ENCODE data around the gene TMC1.
"Not testable (repeated sequence)": the region's sequence is repeated elsewhere in the genome, so short reads cannot be mapped to it uniquely, and the experiment has no call there.

The TMC1 gene

GRCh38 chr9:72526901-72527800 is 5.7 kb downstream of the TMC1 start:
- DNase-seq = peak; percentile 84

GRCh38 chr9:72527801-72528195 is 6.4 kb downstream of the TMC1 start:
- peak; percentile 88 for DNase-seq

- no peak for DNase-seq
Observed at GRCh38 chr9:72529531-72529930, 8.1 kb downstream of the TMC1 start.

GRCh38 chr9:72533322-72533721 is 11.9 kb downstream of the TMC1 start:
- peak; percentile 48 for DNase-seq

GRCh38 chr9:72534931-72535330 is 13.5 kb downstream of the TMC1 start:
- DNase-seq = no peak

GRCh38 chr9:72537011-72537545 is 15.7 kb downstream of the TMC1 start:
- no peak for DNase-seq

GRCh38 chr9:72537671-72538070 is 16.3 kb downstream of the TMC1 start:
- DNase-seq = no peak

GRCh38 chr9:72538921-72539702 is 17.7 kb downstream of the TMC1 start:
- DNase-seq = no peak

GRCh38 chr9:72539824-72540347 is 18.5 kb downstream of the TMC1 start:
- DNase-seq = peak; percentile 28

- DNase-seq = no peak
Observed at GRCh38 chr9:72540348-72540873, 19.0 kb downstream of the TMC1 start.

GRCh38 chr9:72542537-72542833 is 21.1 kb downstream of the TMC1 start:
- not testable (repeated sequence) for DNase-seq

- DNase-seq = no peak
Observed at GRCh38 chr9:72542917-72543316, 21.5 kb downstream of the TMC1 start.

- peak; percentile 94 for DNase-seq
Observed at GRCh38 chr9:72551306-72551705, 29.9 kb downstream of the TMC1 start.

GRCh38 chr9:72552356-72552755 is 30.9 kb downstream of the TMC1 start:
- DNase-seq = peak; percentile 79

- DNase-seq = no peak
Observed at GRCh38 chr9:72554221-72554641, 32.8 kb downstream of the TMC1 start.

GRCh38 chr9:72557549-72557948 is 36.1 kb downstream of the TMC1 start:
- DNase-seq = no peak

- no peak for DNase-seq
Observed at GRCh38 chr9:72560086-72560485, 38.7 kb downstream of the TMC1 start.

- no peak for DNase-seq
Observed at GRCh38 chr9:72563806-72564205, 42.4 kb downstream of the TMC1 start.

- DNase-seq = no peak
Observed at GRCh38 chr9:72564479-72565281, 43.3 kb downstream of the TMC1 start.

GRCh38 chr9:72565535-72565934 is 44.1 kb downstream of the TMC1 start:
- DNase-seq = no peak

- no peak for DNase-seq
Observed at GRCh38 chr9:72574156-72574810, 52.9 kb downstream of the TMC1 start.

GRCh38 chr9:72575666-72576065 is 54.3 kb downstream of the TMC1 start:
- DNase-seq = no peak
